Sigmoid colon (tissue), 4 donors: Measurements from ENCODE around the gene FAM83B.

Experiments used
- POLR2A ChIP-seq, 2 donors: fragments of 450-650 bp; IDR thresholded peaks; one replicate each; pipeline ENCODE4 v1.6.1; 2016; ENCODE audit warnings: antibody characterized with exemption in 2 of 2, mild to moderate bottlenecking in 2 of 2, moderate library complexity in 2 of 2
- POLR2AphosphoS5 ChIP-seq, 4 donors: sonication (generic); formaldehyde crosslinking; IDR thresholded peaks; one replicate each; pipeline ENCODE4 v1.6.1; 2017; ENCODE audit warnings: antibody characterized with exemption in 4 of 4
- TF ChIP-seq, protein P1 (sequence below), 4 experiments: fragments of 450-650 bp in 3 of 4; fragments of 200-600 bp in 1 of 4; IDR thresholded peaks; one replicate each; pipeline ENCODE4 v1.5.1; 2016 to 2019; ENCODE audit warnings: antibody characterized with exemption in 4 of 4, mild to moderate bottlenecking in 3 of 4, moderate library complexity in 2 of 4

DNA sequence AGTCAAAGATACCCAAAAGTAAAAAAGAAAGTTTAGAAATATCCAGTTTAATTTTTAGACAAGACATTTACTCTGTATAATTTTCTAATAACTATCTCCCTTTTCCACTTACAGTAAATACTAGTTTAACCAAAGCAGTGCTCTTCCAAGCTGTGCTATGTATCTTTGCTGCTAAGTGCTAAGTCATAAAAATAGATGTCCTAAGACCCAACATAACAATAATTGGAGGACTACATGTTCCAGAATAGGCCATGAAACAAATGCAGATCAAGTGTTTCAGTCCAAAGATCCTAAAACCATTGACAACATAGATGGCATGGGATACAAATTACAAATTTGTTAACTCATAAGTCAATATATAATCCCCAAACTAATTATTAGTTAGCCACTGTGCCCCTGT, 111.1 kb downstream of the FAM83B start:
- TF ChIP-seq, protein P1, sequence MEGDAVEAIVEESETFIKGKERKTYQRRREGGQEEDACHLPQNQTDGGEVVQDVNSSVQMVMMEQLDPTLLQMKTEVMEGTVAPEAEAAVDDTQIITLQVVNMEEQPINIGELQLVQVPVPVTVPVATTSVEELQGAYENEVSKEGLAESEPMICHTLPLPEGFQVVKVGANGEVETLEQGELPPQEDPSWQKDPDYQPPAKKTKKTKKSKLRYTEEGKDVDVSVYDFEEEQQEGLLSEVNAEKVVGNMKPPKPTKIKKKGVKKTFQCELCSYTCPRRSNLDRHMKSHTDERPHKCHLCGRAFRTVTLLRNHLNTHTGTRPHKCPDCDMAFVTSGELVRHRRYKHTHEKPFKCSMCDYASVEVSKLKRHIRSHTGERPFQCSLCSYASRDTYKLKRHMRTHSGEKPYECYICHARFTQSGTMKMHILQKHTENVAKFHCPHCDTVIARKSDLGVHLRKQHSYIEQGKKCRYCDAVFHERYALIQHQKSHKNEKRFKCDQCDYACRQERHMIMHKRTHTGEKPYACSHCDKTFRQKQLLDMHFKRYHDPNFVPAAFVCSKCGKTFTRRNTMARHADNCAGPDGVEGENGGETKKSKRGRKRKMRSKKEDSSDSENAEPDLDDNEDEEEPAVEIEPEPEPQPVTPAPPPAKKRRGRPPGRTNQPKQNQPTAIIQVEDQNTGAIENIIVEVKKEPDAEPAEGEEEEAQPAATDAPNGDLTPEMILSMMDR (IDR thresholded peaks at IDR 0.05): no peak
- TF ChIP-seq POLR2A (IDR thresholded peaks at IDR 0.05) (no peak), POLR2AphosphoS5 (IDR thresholded peaks at IDR 0.05) (no peak)
